Ishikawa (cell line): Measurements from ENCODE around the gene ZSCAN16.

Experiments used
- EP300 ChIP-seq: IDR thresholded peaks from 2 replicates; pipeline ENCODE4 v1.6.1; 2012; ENCODE audit warnings: borderline replicate concordance
- FOXM1 ChIP-seq: IDR thresholded peaks from 2 replicates; pipeline ENCODE4 v1.6.1; 2012; ENCODE audit warnings: low read depth, borderline replicate concordance
- TAF1 ChIP-seq: IDR thresholded peaks from 2 replicates; pipeline ENCODE4 v1.6.1; 2012; ENCODE audit warnings: low read depth, mild to moderate bottlenecking
- YY1 ChIP-seq: IDR thresholded peaks from 2 replicates; pipeline ENCODE4 v1.6.1; 2012; ENCODE audit warnings: low read depth
- TF ChIP-seq, protein P1 (sequence below): IDR thresholded peaks from 2 replicates; pipeline ENCODE4 v1.6.1; 2012
- TF ChIP-seq, protein P2 (sequence below): IDR thresholded peaks from 2 replicates; pipeline ENCODE4 v1.6.1; 2012; ENCODE audit warnings: low read depth, mild to moderate bottlenecking

DNA sequence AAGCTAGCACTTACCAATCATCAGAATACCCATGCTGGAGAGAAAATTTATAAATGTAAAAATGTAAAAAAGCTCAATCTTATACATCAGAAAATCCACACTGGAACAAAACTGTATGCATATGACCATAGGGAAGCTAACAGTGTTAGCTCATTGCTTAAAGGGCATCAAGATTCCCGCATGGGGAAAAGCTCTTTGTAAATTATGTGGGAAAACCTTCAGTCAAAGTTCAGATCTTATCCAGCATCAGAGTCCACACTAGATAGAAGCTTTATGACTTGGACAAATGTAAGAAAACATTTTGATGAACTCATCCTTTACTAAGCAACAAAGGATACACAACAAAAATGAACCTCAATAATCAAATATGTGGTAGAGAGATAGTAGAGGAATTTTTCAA, 52.0 kb downstream of the ZSCAN16 start:
- TF ChIP-seq, protein P1, sequence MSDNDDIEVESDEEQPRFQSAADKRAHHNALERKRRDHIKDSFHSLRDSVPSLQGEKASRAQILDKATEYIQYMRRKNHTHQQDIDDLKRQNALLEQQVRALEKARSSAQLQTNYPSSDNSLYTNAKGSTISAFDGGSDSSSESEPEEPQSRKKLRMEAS, result no peak
- TF ChIP-seq, protein P2, sequence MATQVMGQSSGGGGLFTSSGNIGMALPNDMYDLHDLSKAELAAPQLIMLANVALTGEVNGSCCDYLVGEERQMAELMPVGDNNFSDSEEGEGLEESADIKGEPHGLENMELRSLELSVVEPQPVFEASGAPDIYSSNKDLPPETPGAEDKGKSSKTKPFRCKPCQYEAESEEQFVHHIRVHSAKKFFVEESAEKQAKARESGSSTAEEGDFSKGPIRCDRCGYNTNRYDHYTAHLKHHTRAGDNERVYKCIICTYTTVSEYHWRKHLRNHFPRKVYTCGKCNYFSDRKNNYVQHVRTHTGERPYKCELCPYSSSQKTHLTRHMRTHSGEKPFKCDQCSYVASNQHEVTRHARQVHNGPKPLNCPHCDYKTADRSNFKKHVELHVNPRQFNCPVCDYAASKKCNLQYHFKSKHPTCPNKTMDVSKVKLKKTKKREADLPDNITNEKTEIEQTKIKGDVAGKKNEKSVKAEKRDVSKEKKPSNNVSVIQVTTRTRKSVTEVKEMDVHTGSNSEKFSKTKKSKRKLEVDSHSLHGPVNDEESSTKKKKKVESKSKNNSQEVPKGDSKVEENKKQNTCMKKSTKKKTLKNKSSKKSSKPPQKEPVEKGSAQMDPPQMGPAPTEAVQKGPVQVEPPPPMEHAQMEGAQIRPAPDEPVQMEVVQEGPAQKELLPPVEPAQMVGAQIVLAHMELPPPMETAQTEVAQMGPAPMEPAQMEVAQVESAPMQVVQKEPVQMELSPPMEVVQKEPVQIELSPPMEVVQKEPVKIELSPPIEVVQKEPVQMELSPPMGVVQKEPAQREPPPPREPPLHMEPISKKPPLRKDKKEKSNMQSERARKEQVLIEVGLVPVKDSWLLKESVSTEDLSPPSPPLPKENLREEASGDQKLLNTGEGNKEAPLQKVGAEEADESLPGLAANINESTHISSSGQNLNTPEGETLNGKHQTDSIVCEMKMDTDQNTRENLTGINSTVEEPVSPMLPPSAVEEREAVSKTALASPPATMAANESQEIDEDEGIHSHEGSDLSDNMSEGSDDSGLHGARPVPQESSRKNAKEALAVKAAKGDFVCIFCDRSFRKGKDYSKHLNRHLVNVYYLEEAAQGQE, result no peak
- TF ChIP-seq TAF1 (no peak), EP300 (no peak), YY1 (no peak), FOXM1 (no peak)
